H1 (cell line): Measurements from ENCODE around the gene CWC27. TPM values are rescaled to one million over a fixed set of nuclear protein-coding genes. Genes with fewer than 3 reads are reported as not detected.

Experiments used
- BCL11A ChIP-seq, 2 experiments: IDR thresholded peaks; one replicate each; pipeline ENCODE4 v1.6.1; 2011; ENCODE audit warnings: low read depth in 2 of 2, low read length in 2 of 2, mild to moderate bottlenecking in 2 of 2
- BRCA1 ChIP-seq: IDR thresholded peaks from 2 replicates; pipeline ENCODE4 v1.6.1; 2012; ENCODE audit warnings: low read depth, low read length, improper control_type of control experiment
- CBX5 ChIP-seq: fragments of 300-800, 300-1000 bp; sonication (generic); IDR thresholded peaks from 2 replicates; pipeline ENCODE4 v1.7.1; 2016; ENCODE audit warnings: antibody characterized with exemption, low read length, low read depth
- CEBPB ChIP-seq: IDR thresholded peaks from 2 replicates; pipeline ENCODE4 v1.6.1; 2012; ENCODE audit warnings: low read depth, low read length
- EGR1 ChIP-seq: IDR thresholded peaks from 2 replicates; pipeline ENCODE4 v1.6.1; 2011; ENCODE audit warnings: low read depth, low read length, borderline replicate concordance
- KDM5A ChIP-seq: fragments of 200-600 bp; IDR thresholded peaks from 2 replicates; pipeline ENCODE4 v1.7.1; 2012; ENCODE audit warnings: mild to moderate bottlenecking, low read length, inconsistent platforms, mixed read lengths
- RXRA ChIP-seq: IDR thresholded peaks from 2 replicates; pipeline ENCODE4 v1.6.1; 2011; ENCODE audit warnings: low read depth, mild to moderate bottlenecking, low read length, moderate library complexity; ENCODE audit not compliant: insufficient read depth
- SIN3A ChIP-seq, 2 experiments: IDR thresholded peaks in 1 of 2; conservative IDR thresholded peaks in 1 of 2; 2 replicates each; pipeline ENCODE4 v1.6.1; 2011 to 2012; ENCODE audit warnings: low read length in 2 of 2, improper control_type of control experiment in 1 of 2, low read depth in 1 of 2, mild to moderate bottlenecking in 1 of 2
- SIRT6 ChIP-seq: IDR thresholded peaks from one replicate; pipeline ENCODE4 v1.7.1; 2012; ENCODE audit warnings: low read length, inconsistent platforms
- SP1 ChIP-seq: IDR thresholded peaks from 2 replicates; pipeline ENCODE4 v1.6.1; 2011; ENCODE audit warnings: low read depth, low read length
- SP4 ChIP-seq: IDR thresholded peaks from 2 replicates; pipeline ENCODE4 v1.6.1; 2012; ENCODE audit warnings: low read length, inconsistent platforms
- ZNF274 ChIP-seq: IDR thresholded peaks from 2 replicates; pipeline ENCODE4 v1.7.0; 2012; ENCODE audit warnings: low read length, borderline replicate concordance; ENCODE audit errors: extremely low read depth
- polyA plus RNA-seq, 7 experiments: library from polyadenylated mRNA; depleted of rRNA in 3 of 7; stranded (reverse) in 5 of 7; unstranded in 2 of 7; fragments of >200 nt in 5 of 7; fragments of 200-250 nt in 2 of 7; gene quantifications; 1 replicate in 5 of 7; 2 replicates in 1 of 7; 4 replicates in 1 of 7; pipeline versions ENCODE4 v1.2.1 to v1.2.3, GENCODE V29; 2011 to 2013; ENCODE audit warnings: missing spikeins in 2 of 7, mixed read lengths in 2 of 7
- total RNA-seq: library from RNA; stranded (reverse); fragmentation: NEBNext Ultra II Directional; extraction: Animal tissue kit (Norgen Biotek cat#: 25700); gene quantifications from 2 replicates; pipeline ENCODE4 v1.2.1, GENCODE V29; 2021
- TF ChIP-seq, protein P1 (sequence below): fragments of 300-600 bp; sonication (generic); IDR thresholded peaks from 2 replicates; pipeline ENCODE4 v1.7.1; 2012; ENCODE audit warnings: low read length, moderate library complexity, mild to moderate bottlenecking, inconsistent platforms; ENCODE audit not compliant: insufficient replicate concordance

CWC27 gene
- total and polyA plus RNA-seq, 2 of the 8 experiments (the other 6 are each of a cell fraction or from before 2014, with no cell fraction given) = 24.9 to 43.4 TPM

DNA sequence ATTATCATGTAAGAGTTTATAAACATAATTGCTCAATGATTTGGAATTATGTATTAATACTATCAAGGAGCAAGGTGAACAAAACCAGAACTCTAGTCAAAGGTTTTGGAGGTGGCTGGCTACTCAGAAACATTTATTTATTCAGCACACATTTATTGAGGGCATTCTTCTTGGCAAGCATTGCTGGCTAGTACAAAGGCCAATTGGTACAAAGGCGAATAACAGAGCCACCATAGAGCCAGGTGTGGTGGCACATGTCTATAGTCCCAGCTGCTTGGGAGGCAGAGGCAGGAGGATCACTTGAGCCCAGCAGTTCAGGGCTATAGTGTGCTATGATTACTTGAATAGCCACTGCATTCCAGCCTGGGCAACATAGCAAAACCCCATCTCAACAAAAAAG lies 242.1 kb downstream of the CWC27 start (continued):
- TF ChIP-seq, protein P1, sequence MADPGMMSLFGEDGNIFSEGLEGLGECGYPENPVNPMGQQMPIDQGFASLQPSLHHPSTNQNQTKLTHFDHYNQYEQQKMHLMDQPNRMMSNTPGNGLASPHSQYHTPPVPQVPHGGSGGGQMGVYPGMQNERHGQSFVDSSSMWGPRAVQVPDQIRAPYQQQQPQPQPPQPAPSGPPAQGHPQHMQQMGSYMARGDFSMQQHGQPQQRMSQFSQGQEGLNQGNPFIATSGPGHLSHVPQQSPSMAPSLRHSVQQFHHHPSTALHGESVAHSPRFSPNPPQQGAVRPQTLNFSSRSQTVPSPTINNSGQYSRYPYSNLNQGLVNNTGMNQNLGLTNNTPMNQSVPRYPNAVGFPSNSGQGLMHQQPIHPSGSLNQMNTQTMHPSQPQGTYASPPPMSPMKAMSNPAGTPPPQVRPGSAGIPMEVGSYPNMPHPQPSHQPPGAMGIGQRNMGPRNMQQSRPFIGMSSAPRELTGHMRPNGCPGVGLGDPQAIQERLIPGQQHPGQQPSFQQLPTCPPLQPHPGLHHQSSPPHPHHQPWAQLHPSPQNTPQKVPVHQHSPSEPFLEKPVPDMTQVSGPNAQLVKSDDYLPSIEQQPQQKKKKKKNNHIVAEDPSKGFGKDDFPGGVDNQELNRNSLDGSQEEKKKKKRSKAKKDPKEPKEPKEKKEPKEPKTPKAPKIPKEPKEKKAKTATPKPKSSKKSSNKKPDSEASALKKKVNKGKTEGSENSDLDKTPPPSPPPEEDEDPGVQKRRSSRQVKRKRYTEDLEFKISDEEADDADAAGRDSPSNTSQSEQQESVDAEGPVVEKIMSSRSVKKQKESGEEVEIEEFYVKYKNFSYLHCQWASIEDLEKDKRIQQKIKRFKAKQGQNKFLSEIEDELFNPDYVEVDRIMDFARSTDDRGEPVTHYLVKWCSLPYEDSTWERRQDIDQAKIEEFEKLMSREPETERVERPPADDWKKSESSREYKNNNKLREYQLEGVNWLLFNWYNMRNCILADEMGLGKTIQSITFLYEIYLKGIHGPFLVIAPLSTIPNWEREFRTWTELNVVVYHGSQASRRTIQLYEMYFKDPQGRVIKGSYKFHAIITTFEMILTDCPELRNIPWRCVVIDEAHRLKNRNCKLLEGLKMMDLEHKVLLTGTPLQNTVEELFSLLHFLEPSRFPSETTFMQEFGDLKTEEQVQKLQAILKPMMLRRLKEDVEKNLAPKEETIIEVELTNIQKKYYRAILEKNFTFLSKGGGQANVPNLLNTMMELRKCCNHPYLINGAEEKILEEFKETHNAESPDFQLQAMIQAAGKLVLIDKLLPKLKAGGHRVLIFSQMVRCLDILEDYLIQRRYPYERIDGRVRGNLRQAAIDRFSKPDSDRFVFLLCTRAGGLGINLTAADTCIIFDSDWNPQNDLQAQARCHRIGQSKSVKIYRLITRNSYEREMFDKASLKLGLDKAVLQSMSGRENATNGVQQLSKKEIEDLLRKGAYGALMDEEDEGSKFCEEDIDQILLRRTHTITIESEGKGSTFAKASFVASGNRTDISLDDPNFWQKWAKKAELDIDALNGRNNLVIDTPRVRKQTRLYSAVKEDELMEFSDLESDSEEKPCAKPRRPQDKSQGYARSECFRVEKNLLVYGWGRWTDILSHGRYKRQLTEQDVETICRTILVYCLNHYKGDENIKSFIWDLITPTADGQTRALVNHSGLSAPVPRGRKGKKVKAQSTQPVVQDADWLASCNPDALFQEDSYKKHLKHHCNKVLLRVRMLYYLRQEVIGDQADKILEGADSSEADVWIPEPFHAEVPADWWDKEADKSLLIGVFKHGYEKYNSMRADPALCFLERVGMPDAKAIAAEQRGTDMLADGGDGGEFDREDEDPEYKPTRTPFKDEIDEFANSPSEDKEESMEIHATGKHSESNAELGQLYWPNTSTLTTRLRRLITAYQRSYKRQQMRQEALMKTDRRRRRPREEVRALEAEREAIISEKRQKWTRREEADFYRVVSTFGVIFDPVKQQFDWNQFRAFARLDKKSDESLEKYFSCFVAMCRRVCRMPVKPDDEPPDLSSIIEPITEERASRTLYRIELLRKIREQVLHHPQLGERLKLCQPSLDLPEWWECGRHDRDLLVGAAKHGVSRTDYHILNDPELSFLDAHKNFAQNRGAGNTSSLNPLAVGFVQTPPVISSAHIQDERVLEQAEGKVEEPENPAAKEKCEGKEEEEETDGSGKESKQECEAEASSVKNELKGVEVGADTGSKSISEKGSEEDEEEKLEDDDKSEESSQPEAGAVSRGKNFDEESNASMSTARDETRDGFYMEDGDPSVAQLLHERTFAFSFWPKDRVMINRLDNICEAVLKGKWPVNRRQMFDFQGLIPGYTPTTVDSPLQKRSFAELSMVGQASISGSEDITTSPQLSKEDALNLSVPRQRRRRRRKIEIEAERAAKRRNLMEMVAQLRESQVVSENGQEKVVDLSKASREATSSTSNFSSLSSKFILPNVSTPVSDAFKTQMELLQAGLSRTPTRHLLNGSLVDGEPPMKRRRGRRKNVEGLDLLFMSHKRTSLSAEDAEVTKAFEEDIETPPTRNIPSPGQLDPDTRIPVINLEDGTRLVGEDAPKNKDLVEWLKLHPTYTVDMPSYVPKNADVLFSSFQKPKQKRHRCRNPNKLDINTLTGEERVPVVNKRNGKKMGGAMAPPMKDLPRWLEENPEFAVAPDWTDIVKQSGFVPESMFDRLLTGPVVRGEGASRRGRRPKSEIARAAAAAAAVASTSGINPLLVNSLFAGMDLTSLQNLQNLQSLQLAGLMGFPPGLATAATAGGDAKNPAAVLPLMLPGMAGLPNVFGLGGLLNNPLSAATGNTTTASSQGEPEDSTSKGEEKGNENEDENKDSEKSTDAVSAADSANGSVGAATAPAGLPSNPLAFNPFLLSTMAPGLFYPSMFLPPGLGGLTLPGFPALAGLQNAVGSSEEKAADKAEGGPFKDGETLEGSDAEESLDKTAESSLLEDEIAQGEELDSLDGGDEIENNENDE = no peak
- TF ChIP-seq ZNF274 = no peak
- TF ChIP-seq SP4 = no peak
- TF ChIP-seq CBX5 = no peak
- TF ChIP-seq SP1 = no peak
- no peak for TF ChIP-seq BCL11A (IDR thresholded peaks at IDR 0.05; ENCODE audit: low read depth in 2 of 2, low read length in 2 of 2)
- no peak for TF ChIP-seq CEBPB
- no peak for TF ChIP-seq KDM5A
- TF ChIP-seq BRCA1 = no peak
- TF ChIP-seq RXRA = no peak
- TF ChIP-seq EGR1 = no peak
- TF ChIP-seq SIN3A (conservative IDR thresholded peaks at IDR 0.05 in 1 of 2, IDR thresholded peaks at IDR 0.05 in 1 of 2; ENCODE audit: low read depth in 1 of 2, low read length in 2 of 2) = no peak
- TF ChIP-seq SIRT6 = no peak
